ENCODE data around the gene SPTBN2.

SPTBN2 gene

DNA sequence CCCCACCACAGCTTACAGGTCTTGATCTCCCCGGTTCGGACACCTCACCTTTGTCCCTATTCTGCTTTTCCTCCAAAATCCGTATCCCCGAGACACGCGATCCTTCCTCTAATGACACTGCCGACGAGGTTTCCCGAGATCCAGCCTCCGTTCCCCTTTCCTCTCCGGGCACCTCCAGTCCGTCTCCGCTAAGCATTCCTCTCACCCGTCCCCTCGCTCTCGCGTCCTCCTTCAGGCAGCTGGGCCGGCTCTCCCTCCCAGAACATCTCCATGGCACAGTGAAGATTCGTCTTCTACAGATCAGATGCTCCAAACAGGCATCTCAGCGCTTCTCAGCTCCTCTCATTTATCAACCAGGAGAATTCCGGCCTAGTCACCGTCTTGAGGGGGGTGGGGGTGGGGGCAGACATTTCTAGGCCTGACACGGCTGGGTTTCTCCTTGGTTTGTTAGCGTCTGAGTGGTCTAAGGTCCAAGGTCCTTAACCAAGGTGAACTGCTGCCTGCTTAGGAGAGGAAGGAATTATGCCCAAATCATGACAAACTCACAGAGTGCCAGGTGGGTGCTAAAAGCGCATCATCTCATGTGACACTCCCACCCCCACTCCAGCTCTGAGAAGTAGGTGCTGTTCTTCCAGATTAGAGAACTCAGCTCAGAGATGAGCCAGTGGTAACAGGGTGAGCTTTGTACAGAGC is at the start of gene SPTBN2:
SPTBN2 (minus strand) TSS at position 524 of the 693 bp plus-strand sequence. CDS start 7,976 bp downstream, outside the sequence.
- TF ChIP-seq, protein P1, sequence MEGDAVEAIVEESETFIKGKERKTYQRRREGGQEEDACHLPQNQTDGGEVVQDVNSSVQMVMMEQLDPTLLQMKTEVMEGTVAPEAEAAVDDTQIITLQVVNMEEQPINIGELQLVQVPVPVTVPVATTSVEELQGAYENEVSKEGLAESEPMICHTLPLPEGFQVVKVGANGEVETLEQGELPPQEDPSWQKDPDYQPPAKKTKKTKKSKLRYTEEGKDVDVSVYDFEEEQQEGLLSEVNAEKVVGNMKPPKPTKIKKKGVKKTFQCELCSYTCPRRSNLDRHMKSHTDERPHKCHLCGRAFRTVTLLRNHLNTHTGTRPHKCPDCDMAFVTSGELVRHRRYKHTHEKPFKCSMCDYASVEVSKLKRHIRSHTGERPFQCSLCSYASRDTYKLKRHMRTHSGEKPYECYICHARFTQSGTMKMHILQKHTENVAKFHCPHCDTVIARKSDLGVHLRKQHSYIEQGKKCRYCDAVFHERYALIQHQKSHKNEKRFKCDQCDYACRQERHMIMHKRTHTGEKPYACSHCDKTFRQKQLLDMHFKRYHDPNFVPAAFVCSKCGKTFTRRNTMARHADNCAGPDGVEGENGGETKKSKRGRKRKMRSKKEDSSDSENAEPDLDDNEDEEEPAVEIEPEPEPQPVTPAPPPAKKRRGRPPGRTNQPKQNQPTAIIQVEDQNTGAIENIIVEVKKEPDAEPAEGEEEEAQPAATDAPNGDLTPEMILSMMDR (IDR thresholded peaks at IDR 0.05; ENCODE audit: low read length, missing control alignments), result no peak
- peak within 1 kb of the TSS; percentile 24 for H3K4me3 ChIP-seq (replicated peaks; ENCODE audit: low read depth, low read length)
- no peak for DNase-seq (ENCODE audit: low read depth)

DNA sequence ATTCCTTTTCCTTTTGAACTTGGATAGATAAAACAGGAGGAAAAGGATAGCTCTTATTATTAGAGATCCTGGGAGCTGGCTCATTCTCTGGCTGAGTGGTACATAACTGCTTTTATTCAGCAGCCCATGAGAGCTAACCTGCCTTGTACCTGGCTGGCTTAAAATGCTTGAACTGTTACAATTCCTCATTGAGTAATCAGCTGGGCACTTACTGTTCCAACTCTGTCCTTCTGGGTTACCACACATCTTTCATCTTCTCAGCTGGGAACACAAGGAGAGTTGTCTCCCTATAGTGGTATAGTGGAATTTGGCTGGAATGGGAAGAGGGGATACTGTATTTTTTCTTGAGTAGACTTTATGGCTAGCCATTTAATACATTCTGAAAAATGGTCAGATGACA is 39.8 kb upstream of the SPTBN2 start:
- peak; percentile 1 for DNase-seq (ENCODE audit: low read depth)
- H3K4me3 ChIP-seq (replicated peaks; ENCODE audit: low read depth, low read length), result no peak overlapping the region
- TF ChIP-seq, protein P1 (IDR thresholded peaks at IDR 0.05; ENCODE audit: low read length, missing control alignments), result no peak

DNA sequence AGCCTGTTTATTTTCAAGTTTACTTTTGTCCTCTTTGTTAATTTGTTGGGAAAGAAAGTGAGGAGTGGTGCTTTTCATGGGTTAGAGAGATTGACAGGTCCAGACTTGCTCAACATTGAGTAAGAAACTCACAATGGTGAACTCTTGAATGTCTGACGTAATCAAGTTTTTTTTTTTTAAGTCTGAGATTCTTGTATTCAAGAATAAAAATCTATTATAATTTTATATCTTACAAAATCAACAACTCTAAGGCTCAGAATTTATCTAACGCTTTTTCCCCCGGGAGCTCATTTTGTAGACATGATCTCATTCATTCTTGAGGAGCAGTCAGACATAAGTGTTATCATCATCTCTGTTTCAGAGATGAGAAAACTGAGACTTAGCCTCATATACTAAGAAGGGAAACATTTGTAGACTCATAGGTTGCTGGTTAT is 39.1 kb upstream of the SPTBN2 start:
- no peak overlapping the region for H3K4me3 ChIP-seq (replicated peaks; ENCODE audit: low read depth, low read length)
- DNase-seq (ENCODE audit: low read depth), result peak; percentile 54
- TF ChIP-seq, protein P1 (IDR thresholded peaks at IDR 0.05; ENCODE audit: low read length, missing control alignments), result no peak

DNA sequence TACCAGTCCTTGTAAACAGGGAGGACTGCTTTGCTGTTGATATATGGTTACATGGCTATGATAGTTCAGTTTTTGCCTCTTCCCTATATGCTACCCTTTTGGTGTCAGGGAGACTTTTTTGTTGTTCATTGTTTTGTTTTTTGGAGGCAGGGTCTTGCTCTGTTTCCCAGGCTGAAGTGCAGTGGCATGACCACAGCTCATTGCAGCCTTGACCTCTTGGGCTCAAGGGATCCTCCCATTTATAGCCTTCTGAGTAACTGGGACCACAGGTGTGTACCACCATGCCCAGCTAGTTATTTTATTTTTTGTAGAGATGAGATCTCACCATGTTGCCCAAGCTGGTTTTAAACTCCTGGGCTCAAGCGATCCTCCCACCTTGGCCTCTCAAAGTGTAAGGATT is 38.6 kb upstream of the SPTBN2 start:
- no peak for DNase-seq (ENCODE audit: low read depth)
- no peak overlapping the region for H3K4me3 ChIP-seq (replicated peaks; ENCODE audit: low read depth, low read length)
- TF ChIP-seq, protein P1 (IDR thresholded peaks at IDR 0.05; ENCODE audit: low read length, missing control alignments), result no peak

DNA sequence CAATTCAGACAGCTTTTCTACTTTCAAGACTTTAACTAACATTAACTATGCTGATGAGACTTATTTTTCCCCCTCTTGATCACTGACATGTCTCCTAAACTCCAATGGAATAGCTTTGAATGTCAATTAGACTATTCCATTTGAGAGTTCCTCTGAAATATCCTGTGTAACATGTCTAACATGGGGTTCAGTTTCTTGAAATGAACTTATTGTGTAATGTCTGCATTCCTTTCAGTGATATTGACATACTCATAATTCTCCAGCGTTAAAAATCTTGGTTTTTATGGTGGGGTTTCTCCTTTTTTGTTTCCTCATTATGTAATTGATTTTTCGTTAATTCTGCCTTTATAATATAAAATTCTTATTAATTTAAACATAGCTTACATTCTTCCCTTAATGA is 37.7 kb upstream of the SPTBN2 start:
- H3K4me3 ChIP-seq (replicated peaks; ENCODE audit: low read depth, low read length), result no peak overlapping the region
- DNase-seq (ENCODE audit: low read depth), result no peak
- TF ChIP-seq, protein P1 (IDR thresholded peaks at IDR 0.05; ENCODE audit: low read length, missing control alignments), result no peak

DNA sequence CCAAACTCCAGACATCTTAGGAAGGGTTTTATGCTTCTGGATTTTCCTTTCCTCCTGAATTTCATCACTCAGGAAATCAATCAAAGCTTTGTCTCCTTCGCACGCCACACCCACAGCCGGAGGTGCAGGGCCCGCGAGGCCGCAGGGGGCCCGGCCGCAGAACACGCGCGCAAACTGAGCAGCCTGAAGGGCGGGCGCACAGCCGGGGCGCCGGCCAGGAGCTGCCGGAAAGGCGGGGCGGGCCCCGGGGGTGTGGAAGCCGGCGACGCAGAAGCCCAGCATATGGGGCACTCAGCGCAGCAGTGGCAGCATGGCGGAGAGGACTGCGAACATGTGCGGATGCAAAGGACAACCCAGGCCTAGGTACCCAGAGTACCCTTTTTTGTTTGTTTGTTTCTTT is 33.1 kb upstream of the SPTBN2 start:
- H3K4me3 ChIP-seq (replicated peaks; ENCODE audit: low read depth, low read length), result no peak overlapping the region
- TF ChIP-seq, protein P1 (IDR thresholded peaks at IDR 0.05; ENCODE audit: low read length, missing control alignments), result no peak
- no peak for DNase-seq (ENCODE audit: low read depth)

DNA sequence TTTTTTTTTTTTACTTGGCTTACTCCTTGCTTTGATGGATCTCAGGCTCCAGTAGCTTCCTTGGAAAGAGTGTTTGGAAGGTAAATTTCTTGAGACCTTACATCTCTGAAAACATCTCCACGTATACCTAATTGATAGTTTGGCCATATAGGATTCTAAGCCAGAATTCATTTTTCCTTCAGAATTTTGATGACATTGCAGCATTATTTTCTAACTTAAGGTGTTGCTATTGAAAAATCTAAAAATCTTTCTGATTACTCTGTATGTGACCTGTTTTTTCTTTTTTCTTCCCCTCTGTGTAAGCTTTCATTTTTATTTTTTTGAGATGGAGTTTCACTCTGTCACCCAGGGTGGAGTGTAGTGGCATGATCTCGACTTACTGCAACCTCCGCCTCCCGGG is 23.1 kb upstream of the SPTBN2 start:
- no peak for DNase-seq (ENCODE audit: low read depth)
- no peak overlapping the region for H3K4me3 ChIP-seq (replicated peaks; ENCODE audit: low read depth, low read length)
- TF ChIP-seq, protein P1 (IDR thresholded peaks at IDR 0.05; ENCODE audit: low read length, missing control alignments), result no peak

Measured in fibroblast of pulmonary artery (primary cell).